ENCODE data around the gene ACBD3.

- TF ChIP-seq CTCF (IDR thresholded peaks at IDR 0.05) (no peak), POLR2A (IDR thresholded peaks at IDR 0.05) (no peak), EP300 (IDR thresholded peaks at IDR 0.05) (no peak)
These were observed 17.1 kb upstream of the ACBD3 start for GRCh38 chr1:226203655-226204054.
